Kidney (tissue), 14 donors: ENCODE data around the gene PPOX. TPM values are rescaled to one million over a fixed set of nuclear protein-coding genes. Genes with fewer than 3 reads are reported as not detected.
A peak's percentile ranks its signal among the peaks of the same experiment; 100 is the strongest.

Source experiments
- DNase-seq, 5 donors: peaks; one replicate each; pipeline ENCODE4 v3.0.0-alpha.2; 2013 to 2020
- FAIRE-seq: peaks from 2 replicates; lab custom pipeline; 2012; peaks lifted over from hg19 to GRCh38; lab: Jason Lieb, UNC
- H3K27ac ChIP-seq, 2 donors: one replicate each; pipeline ENCODE4 v1.7.0; 2013; ENCODE audit warnings: low read depth in 2 of 2, low read length in 2 of 2, inconsistent platforms in 1 of 2
- H3K27me3 ChIP-seq: one replicate; pipeline ENCODE4 v1.7.1; 2013; ENCODE audit warnings: low read length, inconsistent platforms; ENCODE audit not compliant: control insufficient read depth, insufficient read depth
- H3K36me3 ChIP-seq, 3 donors: one replicate each; pipeline versions ENCODE4 v1.7.0 to v1.7.1; 2013; ENCODE audit warnings: low read length in 3 of 3, control low read depth in 1 of 3, inconsistent platforms in 1 of 3; ENCODE audit not compliant: insufficient read depth in 3 of 3, control insufficient read depth in 2 of 3
- H3K4me1 ChIP-seq, 3 donors: one replicate each; pipeline versions ENCODE4 v1.7.0 to v1.7.1; 2013; ENCODE audit warnings: low read length in 3 of 3, inconsistent platforms in 1 of 3, low read depth in 1 of 3; ENCODE audit not compliant: control insufficient read depth in 2 of 3, insufficient read depth in 2 of 3
- H3K4me3 ChIP-seq, 3 donors: one replicate each; pipeline versions ENCODE4 v1.7.0 to v1.8.1; 2013; ENCODE audit warnings: low read length in 3 of 3, control low read depth in 1 of 3, inconsistent platforms in 1 of 3
- H3K9ac ChIP-seq, 3 donors: one replicate each; pipeline versions ENCODE4 v1.7.0 to v1.7.1; 2013; ENCODE audit warnings: low read length in 3 of 3, control low read depth in 1 of 3, inconsistent platforms in 1 of 3
- H3K9me3 ChIP-seq, 3 donors: one replicate each; pipeline versions ENCODE4 v1.7.0 to v1.7.1; 2013; ENCODE audit warnings: low read length in 3 of 3, control low read depth in 1 of 3, inconsistent platforms in 1 of 3; ENCODE audit not compliant: control insufficient read depth in 2 of 3, insufficient read depth in 1 of 3
- CTCF ChIP-seq: IDR thresholded peaks from 3 replicates; pipeline ENCODE4 v1.5.1; 2012; ENCODE audit warnings: mild to moderate bottlenecking, moderate library complexity, borderline replicate concordance; ENCODE audit not compliant: insufficient read depth; ENCODE audit errors: extremely low read depth
- intact Hi-C: fragments of 100-400 bp; cut with DNase I; formaldehyde crosslinking; loops from one replicate; pipeline ENCODE4 v1.11.1; 2022
- polyA plus RNA-seq: library from polyadenylated mRNA; stranded (reverse); fragments of 350-450 nt; fragmentation: Illumina TruSeq; extraction: RNeasy Lipid Tissue Mini Kit (QIAGEN cat#74804); gene quantifications from one replicate; pipeline ENCODE4 v1.2.3, GENCODE V29; 2014; ENCODE audit warnings: low read depth, low replicate concordance; ENCODE audit not compliant: insufficient read depth
- total RNA-seq: library from RNA; stranded (reverse); fragmentation: NEBNext Ultra II Directional; extraction: Animal tissue kit (Norgen Biotek cat#: 25700); gene quantifications from one replicate; pipeline ENCODE4 v1.2.1, GENCODE V29; 2021
- donor health status: control.
- donor health status: control.
- donor health status: control.
- donor health status: control.
- donor health status: control.
- donor health status: DM: yes; HTN: yes; CAD: no.
- donor health status: Normal renal cell carcinoma (clear cell type).

Gene PPOX
- total and polyA plus RNA-seq, 2 donors from 2014 or later, result 23.6 to 29.4 TPM

GRCh38 chr1:161164901-161165610, 1.2 kb upstream of the PPOX start:
- intact Hi-C loops, result no loop called here
- Histone ChIP-seq H3K27me3 (no peaks in the 10 kb centered on the region), H3K9me3 (no peaks in the 10 kb centered on the region), H3K36me3 (peaks cover 4 to 23% (median 4%) of the 10 kb centered on the region in 3 donors), H3K4me3 (peak overlapping the region in 2 of 3 donors; percentile 91 to 94), H3K4me1 (peaks cover 0 to 18% (median 5%) of the 10 kb centered on the region in 3 donors), H3K27ac (peak overlapping the region in 1 of 2 donors; percentile 92), H3K9ac (peak overlapping the region; percentile 77 to 86 (median 85))
- peak in 2 of 5 donors; percentile 45 to 47 for DNase-seq
- no peak for TF ChIP-seq CTCF
- FAIRE-seq, result no peak

- TF ChIP-seq CTCF, result no peak
- peaks cover 4 to 38% (median 12%) of the 10 kb centered on the region in 3 donors for H3K36me3 ChIP-seq
- peak; percentile 39 to 82 (median 57) for DNase-seq
These were observed 683 bp downstream of the PPOX start for GRCh38 chr1:161166669-161167548.

GRCh38 chr1:161168906-161169305, 2.7 kb downstream of the PPOX start:
- no peak overlapping the region for H3K4me3 ChIP-seq
- H3K27ac ChIP-seq, result no peak overlapping the region
- no peak overlapping the region for H3K9ac ChIP-seq
- DNase-seq, result peak in 1 of 5 donors; percentile 46
- intact Hi-C loops, result no loop called here
- H3K9me3 ChIP-seq, result no peaks in the 10 kb centered on the region
- H3K36me3 ChIP-seq, result peaks cover 9 to 54% (median 17%) of the 10 kb centered on the region in 3 donors
- TF ChIP-seq CTCF, result no peak
- no peaks in the 10 kb centered on the region for H3K27me3 ChIP-seq
- no peak for FAIRE-seq
- peaks cover 0 to 10% (median 0%) of the 10 kb centered on the region in 3 donors for H3K4me1 ChIP-seq

More at GRCh38 chr1:161166669-161167548, 683 bp downstream of the PPOX start:
- intact Hi-C loops, result no loop called here
- FAIRE-seq, result no peak
- Histone ChIP-seq H3K9ac (peak overlapping the region; percentile 77 to 91 (median 90)), H3K4me3 (peak overlapping the region; percentile 88 to 94 (median 91)), H3K27ac (peak overlapping the region in 1 of 2 donors; percentile 65), H3K9me3 (no peaks in the 10 kb centered on the region), H3K4me1 (peaks cover 0 to 8% (median 0%) of the 10 kb centered on the region in 3 donors), H3K27me3 (no peaks in the 10 kb centered on the region)
